ENCODE data around the gene ABO.
"Not testable (repeated sequence)": the region's sequence is repeated elsewhere in the genome, so short reads cannot be mapped to it uniquely, and the experiment has no call there.

- TF ChIP-seq CTCF (IDR thresholded peaks at IDR 0.05); EZH2 (IDR thresholded peaks at IDR 0.05; ENCODE audit: borderline replicate concordance, insufficient read depth, low read depth, low read length, poor library complexity, severe bottlenecking): not testable (repeated sequence)
Observed at GRCh38 chr9:133217333-133217988, 57.5 kb downstream of the ABO start.

All from B cell (primary cell).